Panc1 (cell line): ENCODE data around the gene NDP. TPM values are rescaled to one million over a fixed set of nuclear protein-coding genes. Genes with fewer than 3 reads are reported as not detected.

Source experiments
- ATAC-seq: fragments of 200-7000 bp; cut with Tn5 transposase; 2 replicates; pipeline ENCODE4 v1.9.1; 2020; ENCODE audit warnings: mild to moderate bottlenecking, moderate library complexity
- BruUV-seq: library from RNA; stranded (reverse); fragments of 400-500 nt; replicated peaks from 2 replicates; lab custom pipeline; 2021; lab: Mats Ljungman, UMichigan
- CTCF ChIA-PET: fragments of 300-600 bp; sonication (Branson Sonifier 250); formaldehyde crosslinking; loops from one replicate; lab custom pipeline; 2022; ENCODE audit warnings: antibody characterized with exemption; lab: Charles Lee
- POLR2A ChIA-PET: fragments of 300-600 bp; sonication (Branson Sonifier 250); formaldehyde crosslinking; loops from one replicate; lab custom pipeline; 2022; ENCODE audit warnings: antibody characterized with exemption; lab: Charles Lee
- DNase-seq: peaks from one replicate; pipeline ENCODE4 v3.0.0-alpha.2; 2010; ENCODE audit warnings: low read depth, low spot score
- H3K27ac ChIP-seq: 2 replicates; pipeline ENCODE4 v1.5.1; 2011; ENCODE audit warnings: mild to moderate bottlenecking, low read length, inconsistent platforms
- H3K27me3 ChIP-seq: fragments of 200-500 bp; sonication (Bioruptor generic); 2 replicates; pipeline ENCODE4 v1.6.0; 2014; ENCODE audit warnings: low read length, inconsistent platforms; ENCODE audit not compliant: control insufficient read depth, insufficient read depth
- H3K36me3 ChIP-seq: fragments of 200-500 bp; sonication (Bioruptor generic); 2 replicates; pipeline ENCODE4 v1.5.1; 2014; ENCODE audit warnings: inconsistent platforms, mild to moderate bottlenecking, low read length, moderate library complexity; ENCODE audit not compliant: control insufficient read depth, insufficient read depth
- H3K4me1 ChIP-seq: 2 replicates; pipeline ENCODE4 v1.5.1; 2011; ENCODE audit warnings: inconsistent platforms, mild to moderate bottlenecking, low read length, moderate library complexity; ENCODE audit not compliant: control insufficient read depth, insufficient read depth
- H3K4me3 ChIP-seq, 2 experiments: 2 replicates each; pipeline ENCODE4 v1.5.1; 2011 to 2012; ENCODE audit warnings: low read depth in 2 of 2, low read length in 2 of 2, mild to moderate bottlenecking in 2 of 2, inconsistent platforms in 1 of 2, moderate library complexity in 1 of 2
- H3K9me3 ChIP-seq: fragments of 200-500 bp; sonication (Bioruptor generic); 2 replicates; pipeline ENCODE4 v1.5.1; 2014; ENCODE audit warnings: low read depth, mild to moderate bottlenecking, inconsistent platforms, low read length, moderate library complexity; ENCODE audit not compliant: control insufficient read depth, insufficient read depth
- CTCF ChIP-seq: fragments of 450-650 bp; IDR thresholded peaks from 2 replicates; pipeline ENCODE4 v1.5.1; 2017; ENCODE audit warnings: mild to moderate bottlenecking
- POLR2AphosphoS5 ChIP-seq: IDR thresholded peaks from 2 replicates; pipeline ENCODE4 v1.6.1; 2012; ENCODE audit warnings: mild to moderate bottlenecking, low read depth, low read length, moderate library complexity
- SIN3A ChIP-seq: IDR thresholded peaks from 2 replicates; pipeline ENCODE4 v1.6.1; 2012; ENCODE audit warnings: low read depth, mild to moderate bottlenecking, low read length, moderate library complexity, borderline replicate concordance; ENCODE audit not compliant: insufficient read depth
- TCF7L2 ChIP-seq: IDR thresholded peaks from 2 replicates; pipeline ENCODE4 v1.6.1; 2011; ENCODE audit warnings: mild to moderate bottlenecking, low read depth, low read length, inconsistent platforms
- in situ Hi-C: cut with HindIII; loops from 2 replicates; pipeline ENCODE4 v1.10.0; 2016; ENCODE audit warnings: low sequenced_read_pairs, low pct_unique_long_range_greater_than_20kb
- intact Hi-C: fragments of 100-400 bp; cut with micrococcal nuclease; formaldehyde crosslinking; loops from one replicate; pipeline ENCODE4 v1.10.0; 2022; ENCODE audit not compliant: unreplicated experiment
- total RNA-seq: library from RNA; stranded (reverse); gene quantifications from one replicate; pipeline ENCODE4 v1.2.1, GENCODE V29; 2021; ENCODE audit not compliant: unreplicated experiment
- TF ChIP-seq, protein P1 (sequence below), 2 experiments: IDR thresholded peaks; 2 replicates each; pipeline ENCODE4 v1.6.1; 2011 to 2012; ENCODE audit warnings: low read depth in 2 of 2, control low read depth in 1 of 2, low read length in 1 of 2, mild to moderate bottlenecking in 1 of 2, moderate library complexity in 1 of 2; ENCODE audit not compliant: insufficient read depth in 1 of 2

Gene NDP
- total RNA-seq, 1 experiment from 2014 or later, result not detected

- Histone ChIP-seq H3K27me3 (no peaks in the 10 kb centered on the region; the same call in 1 of the 2 replicates), H3K4me3 (no peak overlapping the region), H3K4me1 (no peaks in the 10 kb centered on the region; the same call in 1 of the 2 replicates), H3K27ac (no peak overlapping the region), H3K9me3 (no peaks in the 10 kb centered on the region), H3K36me3 (no peaks in the 10 kb centered on the region)
- ChIA-PET POLR2A (no interaction called here), CTCF (no interaction called here)
- ATAC-seq, result no peak
- DNase-seq, result no peak
- intact Hi-C loops, result no loop called here
- in situ Hi-C loops, result no loop called here
- no peak for TF ChIP-seq SIN3A
- no peak for TF ChIP-seq CTCF
- TF ChIP-seq, protein P1, sequence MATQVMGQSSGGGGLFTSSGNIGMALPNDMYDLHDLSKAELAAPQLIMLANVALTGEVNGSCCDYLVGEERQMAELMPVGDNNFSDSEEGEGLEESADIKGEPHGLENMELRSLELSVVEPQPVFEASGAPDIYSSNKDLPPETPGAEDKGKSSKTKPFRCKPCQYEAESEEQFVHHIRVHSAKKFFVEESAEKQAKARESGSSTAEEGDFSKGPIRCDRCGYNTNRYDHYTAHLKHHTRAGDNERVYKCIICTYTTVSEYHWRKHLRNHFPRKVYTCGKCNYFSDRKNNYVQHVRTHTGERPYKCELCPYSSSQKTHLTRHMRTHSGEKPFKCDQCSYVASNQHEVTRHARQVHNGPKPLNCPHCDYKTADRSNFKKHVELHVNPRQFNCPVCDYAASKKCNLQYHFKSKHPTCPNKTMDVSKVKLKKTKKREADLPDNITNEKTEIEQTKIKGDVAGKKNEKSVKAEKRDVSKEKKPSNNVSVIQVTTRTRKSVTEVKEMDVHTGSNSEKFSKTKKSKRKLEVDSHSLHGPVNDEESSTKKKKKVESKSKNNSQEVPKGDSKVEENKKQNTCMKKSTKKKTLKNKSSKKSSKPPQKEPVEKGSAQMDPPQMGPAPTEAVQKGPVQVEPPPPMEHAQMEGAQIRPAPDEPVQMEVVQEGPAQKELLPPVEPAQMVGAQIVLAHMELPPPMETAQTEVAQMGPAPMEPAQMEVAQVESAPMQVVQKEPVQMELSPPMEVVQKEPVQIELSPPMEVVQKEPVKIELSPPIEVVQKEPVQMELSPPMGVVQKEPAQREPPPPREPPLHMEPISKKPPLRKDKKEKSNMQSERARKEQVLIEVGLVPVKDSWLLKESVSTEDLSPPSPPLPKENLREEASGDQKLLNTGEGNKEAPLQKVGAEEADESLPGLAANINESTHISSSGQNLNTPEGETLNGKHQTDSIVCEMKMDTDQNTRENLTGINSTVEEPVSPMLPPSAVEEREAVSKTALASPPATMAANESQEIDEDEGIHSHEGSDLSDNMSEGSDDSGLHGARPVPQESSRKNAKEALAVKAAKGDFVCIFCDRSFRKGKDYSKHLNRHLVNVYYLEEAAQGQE (IDR thresholded peaks at IDR 0.05; ENCODE audit: insufficient read depth in 1 of 2, low read depth in 2 of 2, low read length in 1 of 2), result no peak
- no peak for TF ChIP-seq TCF7L2
- TF ChIP-seq POLR2AphosphoS5, result no peak
- BruUV-seq, result no TSS peak
These were observed 898 bp upstream of the NDP start for GRCh38 chrX:43974100-43974475.

GRCh38 chrX:43971966-43972961 is 926 bp downstream of the NDP start:
- peak; percentile 51; the same call in 1 of the 2 replicates for ATAC-seq
- Histone ChIP-seq H3K27me3 (no peaks in the 10 kb centered on the region; the same call in 1 of the 2 replicates), H3K4me1 (no peaks in the 10 kb centered on the region; the same call in 1 of the 2 replicates), H3K9me3 (no peaks in the 10 kb centered on the region), H3K36me3 (no peaks in the 10 kb centered on the region), H3K27ac (no peak overlapping the region), H3K4me3 (peak overlapping the region in 1 of 2 experiments; percentile 47; a peak in 2 of 4 replicates)
- in situ Hi-C loops, result no loop called here
- intact Hi-C loops, result no loop called here
- no peak for DNase-seq
- POLR2A ChIA-PET, result no interaction called here
- TF ChIP-seq TCF7L2 (no peak), CTCF (no peak), POLR2AphosphoS5 (no peak)
- CTCF ChIA-PET, result interaction anchor here (0.6 kb wide), 1 partner anchor 14 kb away, joined by 4 read pairs; no protein-coding TSS in a partner anchor
- no TSS peak for BruUV-seq
